ENCODE results near the gene IL4. TPM values are rescaled to one million over a fixed set of nuclear protein-coding genes. Genes with fewer than 3 reads are reported as not detected.

Gene IL4
- total RNA-seq, 4 donors from 2014 or later = not detected

DNA sequence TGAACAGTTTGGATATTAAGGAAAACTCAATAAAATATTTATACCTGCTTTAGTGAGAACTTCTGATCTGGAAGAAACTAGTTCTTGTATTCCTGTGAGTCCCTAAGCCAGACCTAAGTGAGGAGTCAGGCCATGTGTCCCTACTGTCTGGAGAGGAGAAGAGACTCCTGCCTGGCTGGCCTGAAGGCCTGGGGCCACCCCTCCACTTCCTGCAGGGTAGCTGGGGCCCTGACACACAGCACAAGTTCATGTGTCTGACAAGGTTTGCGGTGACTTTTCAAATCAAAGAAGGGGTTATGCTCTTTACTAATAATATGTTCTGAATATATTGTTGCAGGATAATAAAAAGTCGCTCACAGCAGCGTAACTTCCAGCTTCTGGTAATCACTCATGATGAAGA, 31.9 kb upstream of the IL4 start:
- no peaks in the 10 kb centered on the region for H3K9me3 ChIP-seq
- 85 to 93% methylated on average over 3 of the region's 3 CpGs for whole genome bisulfite sequencing, 2 donors
- H3K4me3 ChIP-seq = no peak overlapping the region
- no peaks in the 10 kb centered on the region for H3K27me3 ChIP-seq
- no peak overlapping the region for H3K27ac ChIP-seq
- DNase-seq (ENCODE audit: low spot score in 2 of 2) = no peak
- TF ChIP-seq EP300 (IDR thresholded peaks at IDR 0.05) (no peak), POLR2A (IDR thresholded peaks at IDR 0.05) (no peak)
- TF ChIP-seq, protein P1, sequence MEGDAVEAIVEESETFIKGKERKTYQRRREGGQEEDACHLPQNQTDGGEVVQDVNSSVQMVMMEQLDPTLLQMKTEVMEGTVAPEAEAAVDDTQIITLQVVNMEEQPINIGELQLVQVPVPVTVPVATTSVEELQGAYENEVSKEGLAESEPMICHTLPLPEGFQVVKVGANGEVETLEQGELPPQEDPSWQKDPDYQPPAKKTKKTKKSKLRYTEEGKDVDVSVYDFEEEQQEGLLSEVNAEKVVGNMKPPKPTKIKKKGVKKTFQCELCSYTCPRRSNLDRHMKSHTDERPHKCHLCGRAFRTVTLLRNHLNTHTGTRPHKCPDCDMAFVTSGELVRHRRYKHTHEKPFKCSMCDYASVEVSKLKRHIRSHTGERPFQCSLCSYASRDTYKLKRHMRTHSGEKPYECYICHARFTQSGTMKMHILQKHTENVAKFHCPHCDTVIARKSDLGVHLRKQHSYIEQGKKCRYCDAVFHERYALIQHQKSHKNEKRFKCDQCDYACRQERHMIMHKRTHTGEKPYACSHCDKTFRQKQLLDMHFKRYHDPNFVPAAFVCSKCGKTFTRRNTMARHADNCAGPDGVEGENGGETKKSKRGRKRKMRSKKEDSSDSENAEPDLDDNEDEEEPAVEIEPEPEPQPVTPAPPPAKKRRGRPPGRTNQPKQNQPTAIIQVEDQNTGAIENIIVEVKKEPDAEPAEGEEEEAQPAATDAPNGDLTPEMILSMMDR (IDR thresholded peaks at IDR 0.05) = no peak
- H3K36me3 ChIP-seq = peaks cover 2 to 83% (median 3%) of the 10 kb centered on the region in 3 donors
- H3K4me1 ChIP-seq = no peaks in the 10 kb centered on the region

DNA sequence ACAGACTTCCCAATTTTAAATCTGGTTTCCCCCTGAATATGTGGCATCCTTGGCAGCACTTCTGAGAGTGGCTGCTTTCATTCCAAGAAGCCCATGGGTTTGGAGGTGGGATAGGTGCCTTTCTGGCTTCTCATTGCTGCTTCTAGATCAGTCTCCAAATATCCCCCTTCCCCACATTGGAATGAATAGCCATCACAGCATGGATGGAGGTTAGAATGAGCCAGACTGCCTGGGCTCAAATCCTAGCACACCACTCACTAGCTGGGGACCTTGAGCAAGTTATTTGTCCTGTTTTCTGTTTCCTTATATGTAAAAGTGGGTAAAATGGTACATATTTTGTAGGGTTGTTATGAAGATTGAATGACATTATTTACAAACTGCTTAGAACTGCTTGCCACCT, 29.6 kb upstream of the IL4 start:
- Histone ChIP-seq H3K4me1 (no peaks in the 10 kb centered on the region), H3K36me3 (peaks cover 2 to 60% (median 3%) of the 10 kb centered on the region in 3 donors), H3K27ac (no peak overlapping the region), H3K9me3 (peaks cover 0 to 22% (median 2%) of the 10 kb centered on the region in 4 donors), H3K27me3 (no peaks in the 10 kb centered on the region), H3K4me3 (no peak overlapping the region)
- DNase-seq (ENCODE audit: low spot score in 2 of 2) = no peak
- TF ChIP-seq, protein P1 (IDR thresholded peaks at IDR 0.05) = no peak
- TF ChIP-seq POLR2A (IDR thresholded peaks at IDR 0.05) (no peak), EP300 (IDR thresholded peaks at IDR 0.05) (no peak)

DNA sequence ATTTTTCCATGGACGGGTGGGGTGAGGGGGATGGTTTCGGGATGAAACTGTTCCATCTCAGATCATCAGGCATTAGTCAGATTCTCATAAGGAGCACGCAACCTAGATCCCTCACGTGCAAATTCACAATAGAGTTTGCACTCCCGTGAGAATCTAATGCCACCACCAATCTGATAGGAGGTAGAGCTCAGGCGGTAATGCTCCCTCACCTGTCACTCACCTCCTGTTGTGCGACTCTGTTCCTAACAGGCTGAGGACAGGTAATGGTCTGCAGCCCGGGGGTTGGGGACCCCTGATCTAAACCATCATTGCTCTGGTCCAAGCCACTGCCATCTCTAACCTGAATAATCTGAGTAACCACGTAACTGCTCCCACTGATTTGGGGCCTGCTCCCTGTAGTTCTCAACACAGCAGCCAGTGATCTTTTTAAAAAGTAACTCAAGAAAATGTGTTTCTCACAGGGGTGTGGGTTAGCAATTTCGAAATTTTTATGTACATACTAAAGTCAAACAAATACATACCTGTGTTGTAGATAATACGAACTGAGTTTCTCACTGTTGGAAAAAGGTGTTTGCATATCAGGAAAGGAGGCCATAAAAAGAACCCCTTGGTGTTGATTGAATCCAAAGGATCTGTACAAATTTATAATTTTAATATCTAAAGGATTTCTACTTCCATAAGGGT, 27.1 kb upstream of the IL4 start:
- Histone ChIP-seq H3K27me3 (no peaks in the 10 kb centered on the region), H3K4me1 (no peaks in the 10 kb centered on the region), H3K27ac (no peak overlapping the region), H3K36me3 (peaks cover 0 to 34% (median 0%) of the 10 kb centered on the region in 3 donors), H3K4me3 (no peak overlapping the region), H3K9me3 (peaks cover 0 to 23% (median 2%) of the 10 kb centered on the region in 4 donors)
- DNase-seq (ENCODE audit: low spot score in 2 of 2) = no peak
- TF ChIP-seq, protein P1 (IDR thresholded peaks at IDR 0.05) = no peak
- TF ChIP-seq POLR2A (IDR thresholded peaks at IDR 0.05) (no peak), EP300 (IDR thresholded peaks at IDR 0.05) (no peak)
- WGBS, 2 donors = 92% methylated on average over 11 of the region's 11 CpGs

DNA sequence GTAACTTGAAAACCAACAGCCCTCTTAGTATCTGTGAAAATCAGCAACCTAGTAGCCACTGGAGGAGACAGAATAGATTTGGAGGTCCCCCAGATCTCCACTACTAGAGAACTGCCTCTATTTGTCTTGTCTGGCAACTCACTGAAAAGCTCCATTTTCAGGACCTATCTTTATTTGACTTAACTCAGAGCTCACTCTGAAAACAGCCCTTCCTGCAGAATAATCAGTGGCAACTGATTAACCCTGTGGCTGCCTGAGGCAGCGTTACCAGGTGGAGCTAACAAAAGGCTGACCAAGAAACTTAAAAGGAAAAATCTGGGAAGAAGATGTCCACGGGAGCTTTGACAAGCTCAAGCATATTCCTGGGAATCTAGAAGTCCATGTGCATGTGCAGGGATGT, 26.3 kb upstream of the IL4 start:
- Histone ChIP-seq H3K9me3 (peaks cover 0 to 23% (median 2%) of the 10 kb centered on the region in 4 donors), H3K27me3 (no peaks in the 10 kb centered on the region), H3K27ac (no peak overlapping the region), H3K4me3 (no peak overlapping the region), H3K4me1 (no peaks in the 10 kb centered on the region), H3K36me3 (peaks cover 0 to 27% (median 0%) of the 10 kb centered on the region in 3 donors)
- 94 to 98% methylated on average over 2 of the region's 2 CpGs for WGBS, 2 donors
- DNase-seq (ENCODE audit: low spot score in 2 of 2) = no peak
- TF ChIP-seq POLR2A (IDR thresholded peaks at IDR 0.05) = no peak
- TF ChIP-seq, protein P1 (IDR thresholded peaks at IDR 0.05) = no peak
- no peak for TF ChIP-seq EP300 (IDR thresholded peaks at IDR 0.05)

DNA sequence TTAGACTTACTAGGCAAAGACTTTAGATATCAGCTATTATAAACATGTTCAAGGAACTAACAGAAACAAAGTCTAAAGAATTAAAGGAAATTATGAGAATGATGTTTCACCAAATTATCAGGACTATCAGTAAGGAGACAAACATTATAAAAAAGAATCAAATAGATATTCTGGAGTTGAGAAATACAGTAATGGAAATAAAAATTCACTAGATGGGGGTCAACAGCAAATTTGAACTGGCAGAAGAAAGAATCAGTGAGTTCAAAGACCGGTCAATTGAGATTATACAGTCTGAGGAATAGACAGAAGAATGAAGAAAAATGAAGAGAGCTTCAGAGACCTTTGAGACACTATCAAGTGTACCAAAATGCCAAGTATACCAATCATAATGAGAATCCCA, 25.4 kb upstream of the IL4 start:
- no peak for DNase-seq (ENCODE audit: low spot score in 2 of 2)
- Histone ChIP-seq H3K9me3 (peaks cover 0 to 23% (median 2%) of the 10 kb centered on the region in 4 donors), H3K4me3 (no peak overlapping the region), H3K27ac (no peak overlapping the region), H3K36me3 (peaks cover 0 to 18% (median 0%) of the 10 kb centered on the region in 3 donors), H3K4me1 (no peaks in the 10 kb centered on the region), H3K27me3 (peaks cover 0 to 2% of the 10 kb centered on the region in 2 donors)
- no peak for TF ChIP-seq EP300 (IDR thresholded peaks at IDR 0.05)
- no peak for TF ChIP-seq POLR2A (IDR thresholded peaks at IDR 0.05)
- TF ChIP-seq, protein P1 (IDR thresholded peaks at IDR 0.05) = no peak
- WGBS, 2 donors = 98 to 100% methylated on average over 1 of the region's 1 CpG
